Measurements from ENCODE around the gene SLC22A12.
A peak's percentile ranks its signal among the peaks of the same experiment; 100 is the strongest.
"Not testable (repeated sequence)": the region's sequence is repeated elsewhere in the genome, so short reads cannot be mapped to it uniquely, and the experiment has no call there.

SLC22A12 gene

GRCh38 chr11:64590763-64591221 lies at the start of gene SLC22A12:
TSS of gene SLC22A12 (plus strand) at chr11:64591220. CDS start at chr11:64591557, 337 bp downstream.
- DNase-seq (ENCODE audit: low read depth, low spot score): no peak
- H3K27ac ChIP-seq: no peak within 1 kb of the TSS

- DNase-seq (ENCODE audit: low read depth, low spot score): peak; percentile 53
- peak overlapping the region; percentile 71 for H3K27ac ChIP-seq
Measured at GRCh38 chr11:64542172-64543125, 48.6 kb upstream of the SLC22A12 start.

- no peak overlapping the region for H3K27ac ChIP-seq
- no peak for DNase-seq (ENCODE audit: low read depth, low spot score)
Measured at GRCh38 chr11:64543818-64544217, 47.2 kb upstream of the SLC22A12 start.

- no peak for DNase-seq (ENCODE audit: low read depth, low spot score)
- no peak overlapping the region for H3K27ac ChIP-seq
Measured at GRCh38 chr11:64544616-64545296, 46.3 kb upstream of the SLC22A12 start.

GRCh38 chr11:64545619-64546018 lies 45.4 kb upstream of the SLC22A12 start:
- no peak overlapping the region for H3K27ac ChIP-seq
- peak; percentile 59 for DNase-seq (ENCODE audit: low read depth, low spot score)

GRCh38 chr11:64546176-64546575 lies 44.8 kb upstream of the SLC22A12 start:
- no peak overlapping the region for H3K27ac ChIP-seq
- no peak for DNase-seq (ENCODE audit: low read depth, low spot score)

GRCh38 chr11:64546600-64546999 lies 44.4 kb upstream of the SLC22A12 start:
- DNase-seq (ENCODE audit: low read depth, low spot score): no peak

GRCh38 chr11:64549969-64550368 lies 41.1 kb upstream of the SLC22A12 start:
- H3K27ac ChIP-seq: no peak overlapping the region
- DNase-seq (ENCODE audit: low read depth, low spot score): no peak

More at GRCh38 chr11:64546600-64546999, 44.4 kb upstream of the SLC22A12 start:
- H3K27ac ChIP-seq: no peak overlapping the region

GRCh38 chr11:64553554-64554201 lies 37.3 kb upstream of the SLC22A12 start:
- H3K27ac ChIP-seq: no peak overlapping the region

GRCh38 chr11:64556044-64556720 lies 34.8 kb upstream of the SLC22A12 start:
- DNase-seq (ENCODE audit: low read depth, low spot score): no peak

More at GRCh38 chr11:64553554-64554201, 37.3 kb upstream of the SLC22A12 start:
- DNase-seq (ENCODE audit: low read depth, low spot score): no peak

GRCh38 chr11:64556721-64557250 lies 34.2 kb upstream of the SLC22A12 start:
- no peak for DNase-seq (ENCODE audit: low read depth, low spot score)
- no peak overlapping the region for H3K27ac ChIP-seq

More at GRCh38 chr11:64556044-64556720, 34.8 kb upstream of the SLC22A12 start:
- no peak overlapping the region for H3K27ac ChIP-seq

- no peak for DNase-seq (ENCODE audit: low read depth, low spot score)
- no peak overlapping the region for H3K27ac ChIP-seq
Measured at GRCh38 chr11:64558065-64558745, 32.8 kb upstream of the SLC22A12 start.

GRCh38 chr11:64558869-64559268 lies 32.2 kb upstream of the SLC22A12 start:
- DNase-seq (ENCODE audit: low read depth, low spot score): no peak
- H3K27ac ChIP-seq: no peak overlapping the region

- DNase-seq (ENCODE audit: low read depth, low spot score): no peak
- H3K27ac ChIP-seq: no peak overlapping the region
Measured at GRCh38 chr11:64559351-64560138, 31.5 kb upstream of the SLC22A12 start.

GRCh38 chr11:64560139-64560771 lies 30.8 kb upstream of the SLC22A12 start:
- no peak overlapping the region for H3K27ac ChIP-seq
- no peak for DNase-seq (ENCODE audit: low read depth, low spot score)

- DNase-seq (ENCODE audit: low read depth, low spot score): no peak
- H3K27ac ChIP-seq: no peak overlapping the region
Measured at GRCh38 chr11:64560941-64561340, 30.1 kb upstream of the SLC22A12 start.

GRCh38 chr11:64561429-64561828 lies 29.6 kb upstream of the SLC22A12 start:
- not testable (repeated sequence) for H3K27ac ChIP-seq; DNase-seq (ENCODE audit: low read depth, low spot score)

All from epithelial cell of prostate (primary cell).